ENCODE results near the gene ZCCHC8.

Gene ZCCHC8
- 71.6 to 107 (median 87.8) reads per million in 9 experiments for total RNA-seq

DNA sequence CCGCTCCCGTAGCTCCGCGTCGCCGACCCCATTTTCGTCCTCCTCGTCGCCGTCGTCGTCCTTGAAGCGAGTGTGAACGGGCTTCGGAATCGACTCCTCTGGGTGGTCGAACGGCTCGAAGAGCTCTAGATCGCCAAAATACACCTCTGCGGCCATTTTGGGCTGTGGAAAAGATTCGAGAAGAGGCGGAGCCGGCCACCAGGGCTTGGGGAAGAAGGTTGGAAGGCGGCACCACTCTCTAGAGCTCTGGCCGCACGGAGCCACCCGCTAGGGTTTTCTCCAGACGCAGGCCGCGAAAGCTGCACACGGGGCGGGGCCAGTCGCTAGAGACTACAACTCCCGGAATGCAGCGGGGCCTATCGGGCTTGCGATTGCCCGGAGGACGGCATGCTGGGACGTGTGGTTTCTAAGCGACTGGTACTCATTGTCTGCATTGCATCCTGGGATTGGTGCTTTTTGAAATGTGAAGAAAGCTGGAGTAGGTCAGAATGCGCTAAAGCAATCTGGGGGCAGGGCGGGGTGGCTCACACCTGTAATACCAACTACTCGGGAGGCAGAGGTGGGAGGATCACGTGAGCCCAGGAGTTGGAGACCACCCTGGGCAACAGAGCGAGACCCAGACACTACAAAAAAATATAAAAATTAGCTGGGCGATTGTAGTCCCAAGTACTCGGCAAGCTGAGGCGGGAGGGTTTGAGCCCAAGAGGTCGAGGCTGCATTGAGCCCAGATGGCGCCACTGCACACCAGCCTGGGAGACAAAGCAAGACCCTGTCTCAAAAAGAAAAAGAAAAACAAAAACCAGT, at the start of gene ZCCHC8:
Gene ZCCHC8 (minus strand): TSS at position 248 of the 804 bp plus-strand sequence. CDS start 92 bp downstream, at position 156.
- Mint-ChIP-seq H3K36me3 (ENCODE audit: insufficient read depth) (peaks cover 59% of the 10 kb centered on the region), H3K27me3 (no peaks in the 10 kb centered on the region), H3K4me1 (ENCODE audit: low read depth in 2 of 2) (peaks cover 26 to 30% of the 10 kb centered on the region in 2 donors), H3K4me3 (peak within 1 kb of the TSS; percentile 95 to 97), H3K27ac (peak within 1 kb of the TSS; percentile 95 to 98), H3K9me3 (no peaks in the 10 kb centered on the region)
- DNase-seq (peak; percentile 93 to 95 (median 94)), ATAC-seq (replicated peaks) (peak; percentile 91)

GRCh38 chr12:122547330-122547729, 46.6 kb upstream of the ZCCHC8 start:
- Mint-ChIP-seq H3K4me3 (no peak overlapping the region), H3K9me3 (no peaks in the 10 kb centered on the region), H3K27me3 (no peaks in the 10 kb centered on the region), H3K4me1 (ENCODE audit: low read depth in 2 of 2) (no peaks in the 10 kb centered on the region), H3K36me3 (ENCODE audit: insufficient read depth) (peaks cover 23% of the 10 kb centered on the region), H3K27ac (no peak overlapping the region)
- DNase-seq (no peak), ATAC-seq (replicated peaks) (no peak)

GRCh38 chr12:122545855-122546254, 45.1 kb upstream of the ZCCHC8 start:
- ATAC-seq (replicated peaks), result no peak
- peaks cover 25% of the 10 kb centered on the region for H3K36me3 Mint-ChIP-seq (ENCODE audit: insufficient read depth)
- H3K27ac Mint-ChIP-seq, result no peak overlapping the region
- no peaks in the 10 kb centered on the region for H3K4me1 Mint-ChIP-seq (ENCODE audit: low read depth in 2 of 2)
- no peak overlapping the region for H3K4me3 Mint-ChIP-seq
- no peak for DNase-seq
- no peaks in the 10 kb centered on the region for H3K27me3 Mint-ChIP-seq
- H3K9me3 Mint-ChIP-seq, result no peaks in the 10 kb centered on the region

DNA sequence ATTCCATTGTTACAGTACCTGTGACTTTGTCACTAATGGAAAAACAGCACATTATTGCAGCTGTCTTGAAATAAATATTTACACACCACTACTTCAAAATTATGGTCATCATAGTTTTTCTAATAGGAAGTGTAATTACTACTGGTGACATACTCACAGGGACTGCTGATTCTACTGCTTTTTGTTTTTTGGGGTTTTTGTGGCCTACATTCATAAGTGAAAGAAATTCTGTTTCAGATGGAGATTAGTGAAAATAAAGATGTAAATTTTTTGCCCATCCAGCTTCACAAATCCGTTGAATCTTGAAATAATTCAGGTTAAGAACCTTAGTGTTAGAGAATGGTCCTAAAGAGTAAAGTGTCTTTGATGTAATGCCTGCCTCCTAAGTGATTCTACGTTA, 43.8 kb upstream of the ZCCHC8 start:
- ATAC-seq (replicated peaks), result no peak
- Mint-ChIP-seq H3K9me3 (no peaks in the 10 kb centered on the region), H3K27me3 (no peaks in the 10 kb centered on the region), H3K4me3 (no peak overlapping the region), H3K27ac (no peak overlapping the region), H3K36me3 (ENCODE audit: insufficient read depth) (peaks cover 17% of the 10 kb centered on the region), H3K4me1 (ENCODE audit: low read depth in 2 of 2) (no peaks in the 10 kb centered on the region)
- no peak for DNase-seq

GRCh38 chr12:122538496-122538895, 37.8 kb upstream of the ZCCHC8 start:
- peaks cover 30% of the 10 kb centered on the region for H3K36me3 Mint-ChIP-seq (ENCODE audit: insufficient read depth)
- DNase-seq (no peak), ATAC-seq (replicated peaks) (no peak)
- H3K27ac Mint-ChIP-seq, result no peak overlapping the region
- H3K4me3 Mint-ChIP-seq, result no peak overlapping the region
- H3K9me3 Mint-ChIP-seq, result no peaks in the 10 kb centered on the region
- no peaks in the 10 kb centered on the region for H3K4me1 Mint-ChIP-seq (ENCODE audit: low read depth in 2 of 2)
- no peaks in the 10 kb centered on the region for H3K27me3 Mint-ChIP-seq

- no peak for ATAC-seq (replicated peaks)
Observed at GRCh38 chr12:122537021-122537420, 36.3 kb upstream of the ZCCHC8 start.

DNA sequence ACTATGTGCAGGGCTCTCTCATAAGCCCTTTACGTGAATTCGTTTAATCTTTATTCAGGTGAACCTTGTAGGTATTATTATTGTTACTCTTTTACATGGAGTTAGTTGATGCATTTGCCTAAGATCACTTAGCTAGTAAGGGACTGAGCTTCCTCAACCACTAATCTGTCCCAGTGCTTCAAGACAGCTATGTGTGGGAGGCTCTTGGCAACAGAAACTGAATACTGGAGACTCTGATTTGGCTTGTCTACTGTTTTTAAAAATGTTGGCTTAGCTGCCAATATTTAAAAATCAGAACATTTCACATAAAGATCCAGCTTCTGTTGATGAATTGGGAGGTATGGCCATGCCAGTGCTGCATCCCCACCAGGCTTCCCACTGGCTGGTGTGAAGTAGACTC, 33.1 kb upstream of the ZCCHC8 start:
- Mint-ChIP-seq H3K27me3 (no peaks in the 10 kb centered on the region), H3K4me3 (no peak overlapping the region), H3K4me1 (ENCODE audit: low read depth in 2 of 2) (no peaks in the 10 kb centered on the region), H3K27ac (no peak overlapping the region), H3K9me3 (no peaks in the 10 kb centered on the region), H3K36me3 (ENCODE audit: insufficient read depth) (peaks cover 20% of the 10 kb centered on the region)
- ATAC-seq (replicated peaks), result no peak
- no peak for DNase-seq

More at GRCh38 chr12:122537021-122537420, 36.3 kb upstream of the ZCCHC8 start:
- Mint-ChIP-seq H3K4me1 (ENCODE audit: low read depth in 2 of 2) (no peaks in the 10 kb centered on the region), H3K27ac (no peak overlapping the region), H3K9me3 (no peaks in the 10 kb centered on the region), H3K36me3 (ENCODE audit: insufficient read depth) (peaks cover 30% of the 10 kb centered on the region), H3K4me3 (no peak overlapping the region), H3K27me3 (no peaks in the 10 kb centered on the region)
- no peak for DNase-seq

GRCh38 chr12:122528992-122529391, 28.3 kb upstream of the ZCCHC8 start:
- ATAC-seq (replicated peaks) (no peak), DNase-seq (no peak)
- Mint-ChIP-seq H3K27me3 (no peaks in the 10 kb centered on the region), H3K4me1 (ENCODE audit: low read depth in 2 of 2) (peaks cover 10 to 12% of the 10 kb centered on the region in 2 donors), H3K9me3 (no peaks in the 10 kb centered on the region), H3K27ac (no peak overlapping the region), H3K4me3 (no peak overlapping the region), H3K36me3 (ENCODE audit: insufficient read depth) (peaks cover 18% of the 10 kb centered on the region)

DNA sequence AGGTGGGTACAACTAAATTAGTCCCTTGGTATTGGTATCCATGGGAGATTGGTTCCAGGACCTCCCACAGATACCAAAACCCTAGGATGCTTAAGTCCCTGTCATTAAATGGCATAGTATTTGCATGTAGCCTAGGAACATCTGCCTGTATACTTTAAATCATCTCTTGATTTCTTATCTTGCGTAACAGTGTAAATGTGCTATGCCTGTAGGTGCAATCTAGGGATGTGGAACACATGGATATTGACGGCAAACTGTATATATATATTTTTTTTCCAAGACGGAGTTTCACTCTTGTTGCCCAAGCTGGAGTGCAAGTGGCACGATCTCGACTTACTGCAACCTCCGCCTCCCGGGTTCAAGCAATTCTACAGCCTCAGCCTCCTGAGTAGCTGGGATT, 27.9 kb upstream of the ZCCHC8 start:
- Mint-ChIP-seq H3K27me3 (no peaks in the 10 kb centered on the region), H3K36me3 (ENCODE audit: insufficient read depth) (peaks cover 18% of the 10 kb centered on the region), H3K9me3 (no peaks in the 10 kb centered on the region), H3K27ac (no peak overlapping the region), H3K4me1 (ENCODE audit: low read depth in 2 of 2) (peaks cover 13 to 16% of the 10 kb centered on the region in 2 donors), H3K4me3 (no peak overlapping the region)
- DNase-seq (no peak), ATAC-seq (replicated peaks) (no peak)

- H3K27me3 Mint-ChIP-seq, result no peaks in the 10 kb centered on the region
- no peaks in the 10 kb centered on the region for H3K9me3 Mint-ChIP-seq
- H3K27ac Mint-ChIP-seq, result no peak overlapping the region
- H3K36me3 Mint-ChIP-seq (ENCODE audit: insufficient read depth), result peaks cover 27% of the 10 kb centered on the region
- peaks cover 18 to 24% of the 10 kb centered on the region in 2 donors for H3K4me1 Mint-ChIP-seq (ENCODE audit: low read depth in 2 of 2)
- no peak overlapping the region for H3K4me3 Mint-ChIP-seq
- ATAC-seq (replicated peaks) (no peak), DNase-seq (peak in 1 of 3 experiments; percentile 21)
Observed at GRCh38 chr12:122527478-122527944, 26.8 kb upstream of the ZCCHC8 start.

- ATAC-seq (replicated peaks), result peak; percentile 88
- Mint-ChIP-seq H3K4me1 (ENCODE audit: low read depth in 2 of 2) (peaks cover 20 to 31% of the 10 kb centered on the region in 2 donors), H3K4me3 (no peak within 1 kb of the TSS), H3K27ac (no peak within 1 kb of the TSS), H3K27me3 (no peaks in the 10 kb centered on the region), H3K36me3 (ENCODE audit: insufficient read depth) (peaks cover 34% of the 10 kb centered on the region), H3K9me3 (no peaks in the 10 kb centered on the region)
- DNase-seq, result peak; percentile 96 to 98 (median 97)
Observed at GRCh38 chr12:122526683-122527477, 26.1 kb upstream of the ZCCHC8 start, which contains the start of the genes KNTC1 and RSRC2. Gene KNTC1 (plus strand): TSS chr12:122527249. CDS start chr12:122530064, 2,815 bp downstream. Gene RSRC2 (minus strand): TSS chr12:122526936. CDS start chr12:122526853, 83 bp downstream.

DNA sequence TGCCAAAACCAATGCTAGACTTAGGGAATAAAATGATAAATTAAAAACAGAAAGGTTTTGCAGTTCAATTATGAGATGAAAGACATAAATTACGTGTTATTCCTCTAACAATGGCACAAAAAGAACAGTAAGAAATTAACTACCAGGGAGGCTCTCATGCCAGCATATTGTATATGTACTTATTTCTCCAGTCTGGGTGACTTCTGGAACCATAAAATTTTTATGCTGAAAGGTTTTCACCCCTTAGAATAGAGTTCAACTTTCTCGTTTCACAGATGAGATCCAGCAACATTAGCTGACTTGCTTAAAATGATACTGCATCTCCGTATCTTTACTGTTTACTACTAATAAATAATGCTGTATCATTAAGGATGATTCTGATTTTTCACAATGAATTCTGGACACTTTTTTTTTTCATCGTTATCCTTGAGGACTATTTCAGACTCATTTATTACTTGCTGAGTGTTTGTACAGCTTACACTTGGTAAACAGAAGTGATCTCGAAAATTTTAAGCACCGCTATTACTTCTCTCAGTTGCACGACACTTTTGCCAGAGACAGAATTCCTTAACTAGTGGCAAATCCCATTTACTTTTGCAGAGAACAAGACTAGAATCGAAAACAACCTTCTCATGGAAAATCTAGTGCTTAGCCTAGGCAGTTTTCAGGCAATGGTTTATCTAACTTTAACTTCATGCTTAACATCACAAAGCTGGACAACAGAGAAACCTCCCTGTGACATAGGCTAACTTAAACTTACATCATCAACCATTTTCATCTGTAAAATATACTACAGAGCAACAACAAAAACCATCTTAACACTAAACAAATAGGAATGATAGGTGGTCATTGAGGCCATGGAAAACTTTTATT, 23.4 kb upstream of the ZCCHC8 start:
- Mint-ChIP-seq H3K4me3 (no peak overlapping the region), H3K27ac (peak overlapping the region in 1 of 2 donors; percentile 96), H3K36me3 (ENCODE audit: insufficient read depth) (peaks cover 61% of the 10 kb centered on the region), H3K4me1 (ENCODE audit: low read depth in 2 of 2) (peaks cover 23 to 44% of the 10 kb centered on the region in 2 donors), H3K27me3 (no peaks in the 10 kb centered on the region), H3K9me3 (no peaks in the 10 kb centered on the region)
- ATAC-seq (replicated peaks) (no peak), DNase-seq (no peak)

DNA sequence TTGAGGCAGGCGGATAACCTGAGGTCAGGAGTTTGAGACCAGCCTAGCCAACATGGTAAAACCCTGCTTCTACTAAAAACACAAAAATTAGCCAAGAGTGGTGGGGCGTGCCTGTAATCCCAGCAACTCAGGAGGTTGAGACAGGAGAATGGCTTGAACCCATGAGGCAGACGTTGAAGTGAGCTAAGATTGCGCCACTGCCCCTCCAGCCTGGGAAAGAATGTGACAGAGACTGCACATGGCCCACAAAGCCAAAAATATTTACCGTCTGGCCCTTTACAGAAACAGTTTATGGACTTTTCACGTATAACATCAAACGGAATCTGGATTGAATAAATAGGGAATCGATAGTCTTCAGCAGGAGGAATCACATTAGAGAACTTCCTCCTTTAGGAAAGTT, 22.5 kb upstream of the ZCCHC8 start:
- peak overlapping the region in 1 of 2 donors; percentile 19 for H3K27ac Mint-ChIP-seq
- ATAC-seq (replicated peaks) (no peak), DNase-seq (no peak)
- peaks cover 26 to 48% of the 10 kb centered on the region in 2 donors for H3K4me1 Mint-ChIP-seq (ENCODE audit: low read depth in 2 of 2)
- peaks cover 69% of the 10 kb centered on the region for H3K36me3 Mint-ChIP-seq (ENCODE audit: insufficient read depth)
- no peaks in the 10 kb centered on the region for H3K9me3 Mint-ChIP-seq
- H3K27me3 Mint-ChIP-seq, result no peaks in the 10 kb centered on the region
- no peak overlapping the region for H3K4me3 Mint-ChIP-seq

All from effector memory CD8-positive, alpha-beta T cell (primary cell).